22Rv1 (cell line): ENCODE data around the gene DAB1.

Source experiments
- CTCF ChIP-seq: fragments of 450-650 bp; IDR thresholded peaks from 2 replicates; pipeline ENCODE4 v1.5.1; 2017; ENCODE audit warnings: mild to moderate bottlenecking
- ZFX ChIP-seq: fragments of 450-650 bp; IDR thresholded peaks from 2 replicates; pipeline ENCODE4 v1.6.1; 2017; ENCODE audit warnings: antibody characterized with exemption, borderline replicate concordance

DNA sequence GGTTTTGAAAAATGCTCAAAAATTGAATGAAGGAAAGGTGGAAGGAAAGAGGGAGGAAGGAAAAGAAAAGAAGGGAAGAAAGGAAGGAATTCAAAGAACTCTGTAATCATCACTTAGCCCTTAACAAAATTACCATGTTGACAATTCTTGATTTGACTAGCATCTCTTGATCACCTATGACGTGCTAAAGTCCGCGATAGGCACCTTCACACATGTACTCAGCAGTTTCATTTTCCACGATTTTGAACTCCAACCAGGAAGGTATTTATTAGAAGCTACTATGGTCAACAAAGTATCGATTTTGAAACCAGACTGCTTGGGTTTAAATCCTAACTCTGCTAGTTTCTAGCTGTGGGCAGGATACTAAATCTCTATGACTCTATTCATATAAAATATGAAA, 146.9 kb downstream of the DAB1 start:
- TF ChIP-seq CTCF (no peak), ZFX (no peak)
